Bronchial epithelial cell (primary cell): ENCODE measurements around the gene MAST4. TPM values are rescaled to one million over a fixed set of nuclear protein-coding genes. Genes with fewer than 3 reads are reported as not detected.
A peak's percentile ranks its signal among the peaks of the same experiment; 100 is the strongest.

Experiments
- DNase-seq: peaks from one replicate; pipeline ENCODE4 v3.0.0-alpha.2; 2010; ENCODE audit warnings: low read depth
- FAIRE-seq: peaks from 2 replicates; lab custom pipeline; 2011; peaks lifted over from hg19 to GRCh38; lab: Jason Lieb, UNC
- H3K27me3 ChIP-seq: 2 replicates; pipeline ENCODE4 v1.5.1; 2011; ENCODE audit warnings: low read length; ENCODE audit not compliant: control insufficient read depth, insufficient read depth
- H3K36me3 ChIP-seq: 2 replicates; pipeline ENCODE4 v1.5.1; 2011; ENCODE audit warnings: low read length; ENCODE audit not compliant: control insufficient read depth, insufficient read depth
- H3K4me3 ChIP-seq: 2 replicates; pipeline ENCODE4 v1.5.1; 2011; ENCODE audit warnings: mild to moderate bottlenecking, low read depth, low read length, control low read depth
- total RNA-seq: library from RNA; depleted of rRNA; stranded (reverse); fragments of >200 nt; gene quantifications from 2 replicates; pipeline ENCODE4 v1.2.1, GENCODE V29; 2014
- TF ChIP-seq, protein P1 (sequence below): IDR thresholded peaks from 2 replicates; pipeline ENCODE4 v1.5.1; 2011; ENCODE audit warnings: mild to moderate bottlenecking, moderate library complexity, low read length, control low read depth, inconsistent platforms; ENCODE audit not compliant: insufficient read depth, severe bottlenecking

Gene MAST4
- total RNA-seq, 1 donor from 2014 or later: 10.3 TPM

DNA sequence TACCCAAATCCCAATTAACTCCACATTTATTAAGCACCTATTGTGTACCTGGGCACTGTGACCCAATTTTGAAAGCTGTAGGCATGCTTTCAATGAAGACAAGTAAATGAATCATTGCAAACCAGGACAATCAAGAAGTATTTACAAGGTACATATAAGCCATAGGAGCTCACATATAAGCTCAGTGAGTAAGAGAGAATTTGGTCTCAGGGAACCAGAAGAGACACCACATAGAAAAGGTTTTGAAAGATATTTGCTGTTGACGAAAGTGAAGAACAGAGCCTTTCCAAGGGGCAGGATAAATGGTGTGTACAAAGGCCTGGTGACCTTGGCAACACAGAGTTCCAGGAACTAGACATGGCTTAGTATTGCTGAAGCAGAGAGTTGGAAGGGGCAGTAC is 412.8 kb downstream of the MAST4 start:
- Histone ChIP-seq H3K4me3 (no peak overlapping the region), H3K36me3 (no peaks in the 10 kb centered on the region), H3K27me3 (no peaks in the 10 kb centered on the region)
- FAIRE-seq: no peak
- TF ChIP-seq, protein P1, sequence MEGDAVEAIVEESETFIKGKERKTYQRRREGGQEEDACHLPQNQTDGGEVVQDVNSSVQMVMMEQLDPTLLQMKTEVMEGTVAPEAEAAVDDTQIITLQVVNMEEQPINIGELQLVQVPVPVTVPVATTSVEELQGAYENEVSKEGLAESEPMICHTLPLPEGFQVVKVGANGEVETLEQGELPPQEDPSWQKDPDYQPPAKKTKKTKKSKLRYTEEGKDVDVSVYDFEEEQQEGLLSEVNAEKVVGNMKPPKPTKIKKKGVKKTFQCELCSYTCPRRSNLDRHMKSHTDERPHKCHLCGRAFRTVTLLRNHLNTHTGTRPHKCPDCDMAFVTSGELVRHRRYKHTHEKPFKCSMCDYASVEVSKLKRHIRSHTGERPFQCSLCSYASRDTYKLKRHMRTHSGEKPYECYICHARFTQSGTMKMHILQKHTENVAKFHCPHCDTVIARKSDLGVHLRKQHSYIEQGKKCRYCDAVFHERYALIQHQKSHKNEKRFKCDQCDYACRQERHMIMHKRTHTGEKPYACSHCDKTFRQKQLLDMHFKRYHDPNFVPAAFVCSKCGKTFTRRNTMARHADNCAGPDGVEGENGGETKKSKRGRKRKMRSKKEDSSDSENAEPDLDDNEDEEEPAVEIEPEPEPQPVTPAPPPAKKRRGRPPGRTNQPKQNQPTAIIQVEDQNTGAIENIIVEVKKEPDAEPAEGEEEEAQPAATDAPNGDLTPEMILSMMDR: no peak
- DNase-seq: no peak

- TF ChIP-seq, protein P1: no peak
- Histone ChIP-seq H3K36me3 (no peaks in the 10 kb centered on the region), H3K27me3 (no peaks in the 10 kb centered on the region), H3K4me3 (peak overlapping the region; percentile 16)
- FAIRE-seq (peak; percentile 99), DNase-seq (peak; percentile 99)
Measured at GRCh38 chr5:67010684-67011409, 414.7 kb downstream of the MAST4 start.

GRCh38 chr5:67011422-67011821 is 415.2 kb downstream of the MAST4 start:
- no peaks in the 10 kb centered on the region for H3K36me3 ChIP-seq
- H3K27me3 ChIP-seq: no peaks in the 10 kb centered on the region
- TF ChIP-seq, protein P1: no peak
- peak overlapping the region; percentile 16 for H3K4me3 ChIP-seq
- DNase-seq: no peak
- FAIRE-seq: no peak

DNA sequence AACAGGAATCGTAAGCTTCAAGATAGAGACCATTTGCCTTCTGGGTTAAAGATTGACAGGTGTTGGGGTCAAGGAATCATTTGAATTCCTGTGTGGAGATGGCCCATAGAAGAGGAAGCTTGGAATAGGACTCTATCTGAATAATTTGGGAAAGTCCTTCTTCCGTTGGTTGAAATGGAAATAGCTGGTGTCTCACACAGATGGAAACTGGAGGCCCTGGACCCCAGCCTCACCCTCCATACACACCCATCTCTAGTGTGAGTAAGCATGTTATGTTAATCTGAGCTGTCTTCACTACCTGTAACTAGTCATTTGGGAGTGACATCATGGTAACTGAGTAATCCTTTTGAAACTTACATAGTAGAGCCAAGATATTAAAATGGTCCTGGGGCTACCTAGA is 416.0 kb downstream of the MAST4 start:
- DNase-seq (peak; percentile 98), FAIRE-seq (no peak)
- Histone ChIP-seq H3K27me3 (no peaks in the 10 kb centered on the region), H3K4me3 (no peak overlapping the region), H3K36me3 (no peaks in the 10 kb centered on the region)
- TF ChIP-seq, protein P1: no peak

GRCh38 chr5:67013719-67014118 is 417.5 kb downstream of the MAST4 start:
- TF ChIP-seq, protein P1: no peak
- H3K36me3 ChIP-seq: no peaks in the 10 kb centered on the region
- no peaks in the 10 kb centered on the region for H3K27me3 ChIP-seq
- DNase-seq: no peak
- no peak for FAIRE-seq
- H3K4me3 ChIP-seq: no peak overlapping the region

GRCh38 chr5:67014191-67014590 is 418.0 kb downstream of the MAST4 start:
- no peaks in the 10 kb centered on the region for H3K27me3 ChIP-seq
- no peak for DNase-seq
- no peak overlapping the region for H3K4me3 ChIP-seq
- TF ChIP-seq, protein P1: no peak
- H3K36me3 ChIP-seq: no peaks in the 10 kb centered on the region
- FAIRE-seq: no peak
